CD4-positive, CD25-positive, alpha-beta regulatory T cell (primary cell): ENCODE results near the gene LRRC3C. TPM values are rescaled to one million over a fixed set of nuclear protein-coding genes. Genes with fewer than 3 reads are reported as not detected.
"Not testable (repeated sequence)": the region's sequence is repeated elsewhere in the genome, so short reads cannot be mapped to it uniquely, and the experiment has no call there.

Experiments used
- ATAC-seq, 2 donors: fragments of 150-1000 bp; cut with Tn5 transposase; one replicate each; pipeline ENCODE4 v1.10.0; 2021; ENCODE audit warnings: low read depth in 2 of 2, moderate number of reproducible peaks in 2 of 2, moderate library complexity in 1 of 2
- DNase-seq, 3 donors: peaks; one replicate each; pipeline versions ENCODE4 v3.0.0 to v3.0.0-alpha.2; 2012 to 2022; ENCODE audit warnings: mixed read lengths in 1 of 3
- H3K27ac ChIP-seq: one replicate; pipeline ENCODE4 v1.7.0; 2013; ENCODE audit warnings: mild to moderate bottlenecking, low read length; ENCODE audit not compliant: insufficient read depth, poor library complexity, severe bottlenecking
- H3K27me3 ChIP-seq: one replicate; pipeline ENCODE4 v1.7.0; 2013; ENCODE audit warnings: low read length; ENCODE audit not compliant: control insufficient read depth, insufficient read depth
- H3K36me3 ChIP-seq: one replicate; pipeline ENCODE4 v1.7.0; 2013; ENCODE audit warnings: mild to moderate bottlenecking, low read length, moderate library complexity; ENCODE audit not compliant: control insufficient read depth, insufficient read depth
- H3K4me1 ChIP-seq: 2 replicates; pipeline ENCODE4 v1.7.0; 2013; ENCODE audit warnings: mild to moderate bottlenecking, low read length; ENCODE audit not compliant: insufficient read depth, control insufficient read depth, poor library complexity, severe bottlenecking
- H3K4me3 ChIP-seq: one replicate; pipeline ENCODE4 v1.7.0; 2013; ENCODE audit warnings: low read depth, mild to moderate bottlenecking, low read length, moderate library complexity
- H3K9me3 ChIP-seq, 2 experiments: 1 replicate in 1 of 2; 2 replicates in 1 of 2; pipeline ENCODE4 v1.7.0; 2013; ENCODE audit warnings: low read length in 2 of 2, mild to moderate bottlenecking in 1 of 2, moderate library complexity in 1 of 2; ENCODE audit not compliant: control insufficient read depth in 2 of 2
- H3K27ac Mint-ChIP-seq, 3 donors: one replicate each; pipeline ENCODE4 v1.8.0; 2020 to 2022; ENCODE audit warnings: mild to moderate bottlenecking in 3 of 3, mixed read lengths in 3 of 3, moderate library complexity in 2 of 3
- H3K27me3 Mint-ChIP-seq: one replicate; pipeline ENCODE4 v1.8.0; 2022; ENCODE audit warnings: mild to moderate bottlenecking, mixed read lengths
- H3K36me3 Mint-ChIP-seq: one replicate; pipeline ENCODE4 v1.8.0; 2020; ENCODE audit warnings: mixed read lengths
- H3K4me1 Mint-ChIP-seq, 4 donors: one replicate each; pipeline ENCODE4 v1.8.0; 2020 to 2022; ENCODE audit warnings: mixed read lengths in 4 of 4, mild to moderate bottlenecking in 1 of 4
- H3K4me3 Mint-ChIP-seq, 4 donors: one replicate each; pipeline ENCODE4 v1.8.0; 2020 to 2022; ENCODE audit warnings: mild to moderate bottlenecking in 4 of 4, mixed read lengths in 4 of 4, moderate library complexity in 3 of 4
- H3K9me3 Mint-ChIP-seq, 7 donors: one replicate each; pipeline ENCODE4 v1.8.0; 2020 to 2022; ENCODE audit warnings: mixed read lengths in 7 of 7, mild to moderate bottlenecking in 3 of 7, moderate library complexity in 2 of 7
- polyA plus RNA-seq, 4 donors: library from polyadenylated mRNA; unstranded; fragments of 300-500 nt; fragmentation: Illumina TruSeq; gene quantifications; one replicate each; pipeline ENCODE4 v1.2.3, GENCODE V29; 2021
- total RNA-seq: library from RNA; stranded (reverse); gene quantifications from one replicate; pipeline ENCODE4 v1.2.3, GENCODE V29; 2022

Gene LRRC3C
- total and polyA plus RNA-seq, 5 donors from 2014 or later = 0.38 TPM; not detected in 4

DNA sequence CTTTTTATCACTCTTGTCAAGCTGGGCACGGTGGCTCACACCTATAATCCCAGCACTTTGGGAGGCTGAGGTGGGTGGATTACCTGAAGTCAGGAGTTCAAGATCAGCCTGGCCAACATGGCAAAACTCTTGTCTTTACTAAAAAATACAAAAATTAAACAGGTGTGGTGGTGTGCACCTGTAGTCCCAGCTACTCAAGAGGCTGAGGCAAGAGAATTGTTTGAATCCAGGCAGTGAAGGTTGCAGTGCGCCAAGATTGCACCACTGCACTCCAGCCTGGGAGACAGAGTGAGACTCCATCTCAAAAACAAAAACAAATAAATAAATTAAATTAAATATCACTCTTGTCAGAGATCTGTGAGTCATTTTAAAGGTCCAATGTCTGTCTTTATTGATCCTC lies 25.5 kb upstream of the LRRC3C start:
- H3K36me3 ChIP-seq, H3K4me1 Mint-ChIP-seq, H3K4me1 ChIP-seq, H3K9me3 ChIP-seq, H3K4me3 Mint-ChIP-seq, H3K27me3 ChIP-seq, H3K27me3 Mint-ChIP-seq, H3K9me3 Mint-ChIP-seq, DNase-seq, H3K27ac ChIP-seq, H3K4me3 ChIP-seq, H3K27ac Mint-ChIP-seq, ATAC-seq: not testable (repeated sequence)
- H3K36me3 Mint-ChIP-seq = peaks cover 25% of the 10 kb centered on the region

DNA sequence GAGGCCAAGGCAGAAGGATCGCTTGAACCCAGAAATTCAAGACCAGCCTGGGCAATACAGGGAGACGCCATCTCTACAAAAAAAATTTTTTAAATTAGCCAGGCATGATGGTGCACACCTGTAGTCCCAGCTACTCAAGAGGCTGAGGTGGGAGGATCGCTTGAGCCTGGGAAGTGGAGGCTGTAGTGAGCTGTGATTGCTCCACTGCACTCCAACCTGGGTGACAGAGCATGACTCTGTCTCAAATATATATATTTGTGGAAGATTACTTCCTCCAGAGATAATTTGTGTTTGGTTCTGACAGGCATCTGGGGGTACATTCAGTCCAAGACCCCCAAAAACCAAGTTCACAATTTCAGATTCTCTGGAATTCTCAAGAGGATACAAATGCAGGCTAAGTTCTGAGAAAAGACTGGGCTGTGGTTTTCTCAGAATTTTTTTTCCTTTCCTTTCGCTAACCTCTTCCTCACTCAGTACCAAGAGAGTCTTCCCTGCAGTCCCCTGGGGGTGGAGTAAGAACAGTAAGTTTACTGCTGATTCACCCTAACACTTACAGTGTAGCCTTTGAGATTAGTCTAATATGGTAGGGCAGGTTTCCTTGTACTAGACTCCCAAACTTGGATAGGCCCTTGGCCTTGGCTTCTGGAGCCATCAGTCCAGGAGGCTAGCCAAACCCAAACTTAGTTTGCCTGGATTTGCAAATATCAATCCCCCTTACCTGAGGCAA lies 24.2 kb upstream of the LRRC3C start:
- Mint-ChIP-seq H3K4me3 (no peak overlapping the region), H3K9me3 (no peaks in the 10 kb centered on the region), H3K27ac (peak overlapping the region in 2 of 3 donors; percentile 25 to 58), H3K27me3 (no peaks in the 10 kb centered on the region), H3K4me1 (peaks cover 0 to 4% (median 2%) of the 10 kb centered on the region in 4 donors), H3K36me3 (peaks cover 31% of the 10 kb centered on the region)
- no peaks in the 10 kb centered on the region for H3K9me3 ChIP-seq
- no peak overlapping the region for H3K4me3 ChIP-seq
- peaks cover 3% of the 10 kb centered on the region for H3K4me1 ChIP-seq
- ATAC-seq (no peak), DNase-seq (peak in 1 of 3 donors; percentile 77)
- no peak overlapping the region for H3K27ac ChIP-seq
- H3K27me3 ChIP-seq = no peaks in the 10 kb centered on the region
- peaks cover 7% of the 10 kb centered on the region for H3K36me3 ChIP-seq

DNA sequence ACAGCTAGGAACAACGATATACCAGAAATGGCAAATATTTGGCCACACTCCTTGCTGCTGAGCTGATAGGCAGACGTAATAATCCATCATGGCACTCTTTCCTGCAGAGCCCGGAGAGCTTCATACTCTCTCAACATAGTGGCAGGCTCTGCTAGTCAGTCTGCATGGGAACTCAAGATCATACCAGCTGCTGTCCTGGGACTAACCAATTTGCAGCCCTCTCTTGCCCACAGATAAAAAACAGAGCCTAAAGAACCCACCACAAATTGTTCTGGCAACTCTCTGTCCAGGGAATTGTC lies 22.6 kb upstream of the LRRC3C start:
- H3K4me1 Mint-ChIP-seq = peaks cover 0 to 4% (median 2%) of the 10 kb centered on the region in 4 donors
- H3K27ac Mint-ChIP-seq = no peak overlapping the region
- no peak overlapping the region for H3K4me3 Mint-ChIP-seq
- H3K4me1 ChIP-seq = peaks cover 3% of the 10 kb centered on the region
- H3K9me3 Mint-ChIP-seq = no peaks in the 10 kb centered on the region
- DNase-seq (no peak), ATAC-seq (no peak)
- H3K27ac ChIP-seq = no peak overlapping the region
- H3K36me3 Mint-ChIP-seq = peaks cover 40% of the 10 kb centered on the region
- no peaks in the 10 kb centered on the region for H3K27me3 Mint-ChIP-seq
- H3K4me3 ChIP-seq = no peak overlapping the region
- no peaks in the 10 kb centered on the region for H3K9me3 ChIP-seq
- H3K27me3 ChIP-seq = no peaks in the 10 kb centered on the region
- H3K36me3 ChIP-seq = peaks cover 11% of the 10 kb centered on the region

DNA sequence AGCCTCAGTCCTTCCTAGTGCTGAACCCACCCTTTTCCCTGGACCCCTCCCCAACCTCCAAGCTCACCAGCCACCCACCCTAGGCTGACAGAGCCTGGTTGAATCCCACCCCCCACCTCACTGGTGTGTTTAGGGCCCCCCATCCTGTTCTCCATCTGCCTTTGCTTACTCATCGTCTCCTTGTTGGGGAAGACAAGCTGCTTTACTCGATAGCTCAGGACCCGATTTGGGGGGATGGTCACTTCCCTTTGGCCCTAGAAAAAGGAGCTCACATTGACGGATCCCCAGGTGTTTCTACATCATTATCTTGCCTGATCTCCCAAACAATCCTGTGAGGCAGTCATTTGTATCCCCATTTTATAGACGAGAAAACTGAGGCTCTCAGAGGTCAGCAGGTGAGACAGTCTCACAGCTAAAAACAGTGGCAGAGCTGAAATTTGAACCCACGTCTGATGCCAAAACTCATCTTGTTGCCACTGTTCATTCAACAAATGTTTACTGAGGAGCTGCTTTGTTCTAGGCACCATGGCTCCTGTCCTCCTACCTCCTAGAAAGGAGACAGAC lies 18.7 kb upstream of the LRRC3C start:
- Histone ChIP-seq H3K36me3 (peaks cover 19% of the 10 kb centered on the region), H3K4me1 (no peaks in the 10 kb centered on the region), H3K27ac (no peak overlapping the region), H3K9me3 (no peaks in the 10 kb centered on the region), H3K27me3 (no peaks in the 10 kb centered on the region), H3K4me3 (no peak overlapping the region)
- no peaks in the 10 kb centered on the region for H3K9me3 Mint-ChIP-seq
- peaks cover 51% of the 10 kb centered on the region for H3K36me3 Mint-ChIP-seq
- H3K27me3 Mint-ChIP-seq = no peaks in the 10 kb centered on the region
- peaks cover 0 to 3% (median 0%) of the 10 kb centered on the region in 4 donors for H3K4me1 Mint-ChIP-seq
- H3K4me3 Mint-ChIP-seq = peak overlapping the region in 1 of 4 donors; percentile 5
- no peak overlapping the region for H3K27ac Mint-ChIP-seq
- DNase-seq (no peak), ATAC-seq (no peak)

DNA sequence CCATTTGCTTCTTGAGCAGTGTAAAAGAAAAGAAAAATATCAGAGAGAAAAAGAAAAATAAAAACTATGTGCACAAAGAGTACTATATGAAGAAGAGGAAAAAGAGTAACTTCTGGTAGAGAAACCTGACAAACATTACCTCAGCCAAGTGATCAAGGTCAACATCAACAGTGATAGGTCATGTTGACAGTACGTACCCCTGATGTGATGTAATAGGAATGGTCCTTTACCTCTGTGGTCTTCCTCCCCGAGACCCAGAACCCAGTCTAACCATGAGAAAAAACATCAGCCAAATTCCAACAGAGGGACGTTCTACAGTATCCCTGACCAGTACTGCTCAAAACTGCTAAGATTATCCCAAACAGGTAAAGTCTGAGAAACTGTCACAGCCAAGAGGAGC lies 13.5 kb upstream of the LRRC3C start:
- Histone ChIP-seq H3K4me1 (peaks cover 13% of the 10 kb centered on the region), H3K4me3 (no peak overlapping the region), H3K9me3 (no peaks in the 10 kb centered on the region), H3K27ac (no peak overlapping the region), H3K36me3 (peaks cover 18% of the 10 kb centered on the region), H3K27me3 (no peaks in the 10 kb centered on the region)
- Mint-ChIP-seq H3K27me3 (peaks cover 4% of the 10 kb centered on the region), H3K36me3 (peaks cover 46% of the 10 kb centered on the region), H3K27ac (no peak overlapping the region), H3K4me3 (no peak overlapping the region), H3K4me1 (peaks cover 11 to 13% (median 12%) of the 10 kb centered on the region in 4 donors), H3K9me3 (no peaks in the 10 kb centered on the region)
- DNase-seq (no peak), ATAC-seq (no peak)

DNA sequence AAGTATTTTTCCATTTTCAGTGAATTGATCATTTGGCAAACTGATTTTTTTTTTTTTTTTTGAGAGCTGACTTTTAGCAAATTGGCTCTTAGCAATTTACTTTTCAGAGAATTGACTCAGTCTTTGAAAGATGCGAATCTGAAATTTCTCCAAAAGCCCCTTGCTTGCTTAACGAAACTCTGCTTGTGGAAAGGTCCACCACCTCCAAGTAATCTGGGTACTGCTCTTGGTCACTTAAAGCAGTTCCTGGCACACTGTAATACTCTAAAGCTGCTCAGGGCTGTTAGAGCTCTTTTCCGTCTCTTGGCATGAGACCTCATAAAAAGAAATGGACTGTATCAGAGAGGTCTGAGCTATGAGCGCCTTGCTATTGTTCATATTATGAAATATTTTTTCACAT lies 12.0 kb upstream of the LRRC3C start:
- H3K27ac Mint-ChIP-seq = no peak overlapping the region
- H3K27me3 Mint-ChIP-seq = peaks cover 4% of the 10 kb centered on the region

DNA sequence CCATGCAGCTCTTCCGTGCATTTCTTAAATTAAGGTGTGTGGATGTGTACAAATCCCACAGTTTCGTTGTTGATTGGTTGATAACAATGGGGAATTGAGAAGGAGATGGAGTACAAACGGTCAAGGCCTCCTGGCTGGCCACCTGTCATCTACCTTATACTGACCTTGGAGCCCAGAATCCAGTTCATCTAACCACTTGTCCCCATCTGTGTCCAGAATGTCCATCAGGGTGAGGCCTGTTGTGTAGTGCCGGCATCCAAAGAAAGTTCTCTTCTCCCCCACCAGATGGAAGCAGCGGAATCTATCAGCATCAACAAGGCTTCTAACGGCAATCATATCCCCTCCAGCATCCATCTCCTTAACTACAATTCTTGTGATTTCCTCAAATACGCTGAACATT lies 10.6 kb upstream of the LRRC3C start:
- H3K27ac Mint-ChIP-seq = peak overlapping the region in 1 of 3 donors; percentile 4
- H3K36me3 Mint-ChIP-seq = peaks cover 42% of the 10 kb centered on the region
- Histone ChIP-seq H3K9me3 (no peaks in the 10 kb centered on the region), H3K4me1 (peaks cover 20% of the 10 kb centered on the region), H3K27ac (no peak overlapping the region), H3K36me3 (peaks cover 18% of the 10 kb centered on the region), H3K4me3 (no peak overlapping the region), H3K27me3 (no peaks in the 10 kb centered on the region)
- peaks cover 11 to 36% (median 22%) of the 10 kb centered on the region in 4 donors for H3K4me1 Mint-ChIP-seq
- peaks cover 4% of the 10 kb centered on the region for H3K27me3 Mint-ChIP-seq
- DNase-seq = no peak
- no peaks in the 10 kb centered on the region for H3K9me3 Mint-ChIP-seq
- ATAC-seq = no peak
- H3K4me3 Mint-ChIP-seq = no peak overlapping the region

More for the DNA sequence above, 12.0 kb upstream of the LRRC3C start:
- ATAC-seq (no peak), DNase-seq (no peak)
- no peak overlapping the region for H3K4me3 Mint-ChIP-seq
- H3K4me1 Mint-ChIP-seq = peaks cover 11 to 22% (median 14%) of the 10 kb centered on the region in 4 donors
- Histone ChIP-seq H3K27me3 (no peaks in the 10 kb centered on the region), H3K27ac (no peak overlapping the region), H3K4me1 (peaks cover 13% of the 10 kb centered on the region), H3K4me3 (no peak overlapping the region), H3K36me3 (peaks cover 10% of the 10 kb centered on the region), H3K9me3 (no peaks in the 10 kb centered on the region)
- H3K36me3 Mint-ChIP-seq = peaks cover 43% of the 10 kb centered on the region
- no peaks in the 10 kb centered on the region for H3K9me3 Mint-ChIP-seq
